ENCODE measurements around the gene GSDME.

DNA sequence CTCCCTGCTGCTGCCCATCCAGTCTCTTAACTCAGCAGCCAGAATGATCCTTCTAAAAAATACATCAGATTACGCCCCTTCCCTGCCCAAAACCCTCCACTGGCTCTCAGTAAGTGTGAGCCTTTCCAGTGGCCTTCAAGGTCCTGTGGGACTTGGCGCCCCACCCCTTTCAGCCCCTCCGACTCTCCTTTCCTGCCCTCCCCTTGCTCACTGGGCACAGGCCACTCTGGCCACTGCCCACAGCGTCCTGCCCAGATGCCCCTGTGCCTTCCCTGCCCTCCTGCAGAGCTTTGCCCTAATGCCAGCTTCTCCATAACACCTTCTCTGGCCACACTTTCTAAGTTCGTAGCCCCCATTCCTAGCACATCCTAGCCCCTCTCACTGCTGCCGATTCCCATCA lies 13.8 kb downstream of the GSDME start:
- TF ChIP-seq, protein P1, sequence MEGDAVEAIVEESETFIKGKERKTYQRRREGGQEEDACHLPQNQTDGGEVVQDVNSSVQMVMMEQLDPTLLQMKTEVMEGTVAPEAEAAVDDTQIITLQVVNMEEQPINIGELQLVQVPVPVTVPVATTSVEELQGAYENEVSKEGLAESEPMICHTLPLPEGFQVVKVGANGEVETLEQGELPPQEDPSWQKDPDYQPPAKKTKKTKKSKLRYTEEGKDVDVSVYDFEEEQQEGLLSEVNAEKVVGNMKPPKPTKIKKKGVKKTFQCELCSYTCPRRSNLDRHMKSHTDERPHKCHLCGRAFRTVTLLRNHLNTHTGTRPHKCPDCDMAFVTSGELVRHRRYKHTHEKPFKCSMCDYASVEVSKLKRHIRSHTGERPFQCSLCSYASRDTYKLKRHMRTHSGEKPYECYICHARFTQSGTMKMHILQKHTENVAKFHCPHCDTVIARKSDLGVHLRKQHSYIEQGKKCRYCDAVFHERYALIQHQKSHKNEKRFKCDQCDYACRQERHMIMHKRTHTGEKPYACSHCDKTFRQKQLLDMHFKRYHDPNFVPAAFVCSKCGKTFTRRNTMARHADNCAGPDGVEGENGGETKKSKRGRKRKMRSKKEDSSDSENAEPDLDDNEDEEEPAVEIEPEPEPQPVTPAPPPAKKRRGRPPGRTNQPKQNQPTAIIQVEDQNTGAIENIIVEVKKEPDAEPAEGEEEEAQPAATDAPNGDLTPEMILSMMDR (IDR thresholded peaks at IDR 0.05; ENCODE audit: insufficient read depth, low read depth, low read length): no peak
- TF ChIP-seq EZH2 (IDR thresholded peaks at IDR 0.05; ENCODE audit: insufficient read depth, low read length): no peak

Data from astrocyte (in vitro differentiated cells and primary cell).